ENCODE results near the gene ZNF580. TPM values are rescaled to one million over a fixed set of nuclear protein-coding genes. Genes with fewer than 3 reads are reported as not detected.

The ZNF580 gene
- total and polyA plus RNA-seq, 9 of the 15 experiments (the other 6 are each of a cell fraction or from before 2014, with no cell fraction given) = 2.3 to 47.4 (median 6.0) TPM

GRCh38 chr19:55625004-55625326, 15.8 kb upstream of the ZNF580 start:
- FAIRE-seq = no peak
- TSS peak; percentile 72 for BruUV-seq (replicated peaks)
- TF ChIP-seq ZNF384 (IDR thresholded peaks at IDR 0.05; ENCODE audit: low read depth, low read length) (peak; percentile 60; the same call in 1 of the 2 replicates), SMARCA5 (IDR thresholded peaks at IDR 0.05) (0 out of 2 replicates have a peak, but pooled peaks have one; percentile 26), ZFX (CRISPR knock-in tag; IDR thresholded peaks at IDR 0.05) (peak; percentile 5; the same call in 1 of the 2 replicates), SIX5 (IDR thresholded peaks at IDR 0.05; ENCODE audit: borderline replicate concordance in 1 of 2, insufficient read depth in 1 of 2, low read depth in 1 of 2, low read length in 2 of 2) (no peak)
- TF ChIP-seq, protein P1, sequence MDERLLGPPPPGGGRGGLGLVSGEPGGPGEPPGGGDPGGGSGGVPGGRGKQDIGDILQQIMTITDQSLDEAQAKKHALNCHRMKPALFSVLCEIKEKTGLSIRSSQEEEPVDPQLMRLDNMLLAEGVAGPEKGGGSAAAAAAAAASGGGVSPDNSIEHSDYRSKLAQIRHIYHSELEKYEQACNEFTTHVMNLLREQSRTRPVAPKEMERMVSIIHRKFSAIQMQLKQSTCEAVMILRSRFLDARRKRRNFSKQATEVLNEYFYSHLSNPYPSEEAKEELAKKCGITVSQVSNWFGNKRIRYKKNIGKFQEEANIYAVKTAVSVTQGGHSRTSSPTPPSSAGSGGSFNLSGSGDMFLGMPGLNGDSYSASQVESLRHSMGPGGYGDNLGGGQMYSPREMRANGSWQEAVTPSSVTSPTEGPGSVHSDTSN (CRISPR knock-in tag; IDR thresholded peaks at IDR 0.05; ENCODE audit: low read depth) = no peak
- TF ChIP-seq, protein P1 (tag; conservative IDR thresholded peaks at IDR 0.05; ENCODE audit: low read depth) = 0 out of 2 replicates have a peak, but pooled peaks have one; percentile 21
- TF ChIP-seq, protein P2, sequence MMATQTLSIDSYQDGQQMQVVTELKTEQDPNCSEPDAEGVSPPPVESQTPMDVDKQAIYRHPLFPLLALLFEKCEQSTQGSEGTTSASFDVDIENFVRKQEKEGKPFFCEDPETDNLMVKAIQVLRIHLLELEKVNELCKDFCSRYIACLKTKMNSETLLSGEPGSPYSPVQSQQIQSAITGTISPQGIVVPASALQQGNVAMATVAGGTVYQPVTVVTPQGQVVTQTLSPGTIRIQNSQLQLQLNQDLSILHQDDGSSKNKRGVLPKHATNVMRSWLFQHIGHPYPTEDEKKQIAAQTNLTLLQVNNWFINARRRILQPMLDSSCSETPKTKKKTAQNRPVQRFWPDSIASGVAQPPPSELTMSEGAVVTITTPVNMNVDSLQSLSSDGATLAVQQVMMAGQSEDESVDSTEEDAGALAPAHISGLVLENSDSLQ (IDR thresholded peaks at IDR 0.05) = peak; percentile 52
- TF ChIP-seq, protein P3, sequence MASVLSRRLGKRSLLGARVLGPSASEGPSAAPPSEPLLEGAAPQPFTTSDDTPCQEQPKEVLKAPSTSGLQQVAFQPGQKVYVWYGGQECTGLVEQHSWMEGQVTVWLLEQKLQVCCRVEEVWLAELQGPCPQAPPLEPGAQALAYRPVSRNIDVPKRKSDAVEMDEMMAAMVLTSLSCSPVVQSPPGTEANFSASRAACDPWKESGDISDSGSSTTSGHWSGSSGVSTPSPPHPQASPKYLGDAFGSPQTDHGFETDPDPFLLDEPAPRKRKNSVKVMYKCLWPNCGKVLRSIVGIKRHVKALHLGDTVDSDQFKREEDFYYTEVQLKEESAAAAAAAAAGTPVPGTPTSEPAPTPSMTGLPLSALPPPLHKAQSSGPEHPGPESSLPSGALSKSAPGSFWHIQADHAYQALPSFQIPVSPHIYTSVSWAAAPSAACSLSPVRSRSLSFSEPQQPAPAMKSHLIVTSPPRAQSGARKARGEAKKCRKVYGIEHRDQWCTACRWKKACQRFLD (CRISPR knock-in tag; IDR thresholded peaks at IDR 0.05) = no peak
- intact Hi-C loops (cut with micrococcal nuclease) (no loop called here), in situ Hi-C loops (cut with MboI) (loop anchor here (5.0 to 25.0 kb wide), 4 partner anchors 108 to 687 kb away; partner anchors contain the start of genes BRSK1, HSPBP1, TNNT1 and ZSCAN5A)
- ChIA-PET POLR2A (interaction anchor here (0.6 to 3.8 kb wide), 14 partner anchors 8 to 552 kb away, joined by 3 to 18 read pairs (median 3); partner anchors contain the start of gene TMEM238), CTCF (ENCODE audit: low intra/inter-chr PET ratio) (no interaction called here)
- peak overlapping the region; percentile 89 for H3K4me2 ChIP-seq (ENCODE audit: insufficient read depth, low read length)
- no peaks in the 10 kb centered on the region for H3K9me3 ChIP-seq (replicated peaks; ENCODE audit: control insufficient read depth, insufficient read depth, low read depth, low read length)
- 33% methylated on average over 11 of the region's 11 CpGs for WGBS (ENCODE audit: insufficient coverage, low coverage, missing lambda C conversion rate)
- H3K4me1 ChIP-seq (replicated peaks in 1 of 2; ENCODE audit: control insufficient read depth in 2 of 2, insufficient read depth in 2 of 2, low read length in 2 of 2) = peaks cover 9 to 11% of the 10 kb centered on the region in 2 experiments; a peak in 4 of 5 replicates
- peaks cover 9% of the 10 kb centered on the region; the same call in 1 of the 3 replicates for H3K36me3 ChIP-seq (ENCODE audit: control insufficient read depth, insufficient read depth, low read length)
- H3K27me3 ChIP-seq (ENCODE audit: control insufficient read depth in 2 of 2, insufficient read depth in 2 of 2, low read length in 2 of 2) = no peaks in the 10 kb centered on the region
- H3K9me1 ChIP-seq (ENCODE audit: control insufficient read depth, insufficient read depth, low read length) = peaks cover 3% of the 10 kb centered on the region
- peak in 1 of 4 experiments; percentile 2 for DNase-seq (ENCODE audit: extremely low read depth in 1 of 4, low spot score in 3 of 4)
- peak overlapping the region; percentile 93; the same call in 1 of the 3 replicates for H3K27ac ChIP-seq (ENCODE audit: extremely low read depth, low read depth, low read length)
- peak overlapping the region; percentile 53 for H3K4me3 ChIP-seq
- peak overlapping the region; percentile 67 to 89 for H3K9ac ChIP-seq (ENCODE audit: insufficient read depth in 1 of 2, low read depth in 2 of 2, low read length in 2 of 2)
- H3K79me2 ChIP-seq (ENCODE audit: control insufficient read depth, insufficient read depth, low read length) = peaks cover 7% of the 10 kb centered on the region; the same call in 2 of the 3 replicates
- no peak for ATAC-seq
- H4K20me1 ChIP-seq (replicated peaks; ENCODE audit: control insufficient read depth, insufficient read depth, low read length) = no peaks in the 10 kb centered on the region; the same call in 1 of the 2 replicates
- peak overlapping the region; percentile 99 for H2AFZ ChIP-seq (ENCODE audit: low read depth, low read length)
